Glutamatergic neuron (in vitro differentiated cells): Measurements from ENCODE around the gene SERPINC1. TPM values are rescaled to one million over a fixed set of nuclear protein-coding genes. Genes with fewer than 3 reads are reported as not detected.
"Not testable (repeated sequence)": the region's sequence is repeated elsewhere in the genome, so short reads cannot be mapped to it uniquely, and the experiment has no call there.

Experiments used
- DNase-seq: peaks from one replicate; pipeline ENCODE4 v3.0.0; 2022
- H3K27ac Mint-ChIP-seq: one replicate; pipeline ENCODE4 v1.8.0; 2020; ENCODE audit warnings: mild to moderate bottlenecking, mixed read lengths, inconsistent platforms; ENCODE audit not compliant: unreplicated experiment
- H3K27me3 Mint-ChIP-seq: one replicate; pipeline ENCODE4 v1.8.0; 2020; ENCODE audit warnings: mild to moderate bottlenecking, moderate library complexity, mixed read lengths, inconsistent platforms; ENCODE audit not compliant: unreplicated experiment
- H3K36me3 Mint-ChIP-seq: one replicate; pipeline ENCODE4 v1.8.0; 2020; ENCODE audit warnings: mild to moderate bottlenecking, mixed read lengths, inconsistent platforms; ENCODE audit not compliant: unreplicated experiment
- H3K4me1 Mint-ChIP-seq: one replicate; pipeline ENCODE4 v1.8.0; 2020; ENCODE audit warnings: mild to moderate bottlenecking, low read depth, mixed read lengths, inconsistent platforms; ENCODE audit not compliant: unreplicated experiment
- H3K4me3 Mint-ChIP-seq: one replicate; pipeline ENCODE4 v1.8.0; 2020; ENCODE audit warnings: mild to moderate bottlenecking, mixed read lengths, inconsistent platforms; ENCODE audit not compliant: unreplicated experiment
- H3K9me3 Mint-ChIP-seq: one replicate; pipeline ENCODE4 v1.8.0; 2020; ENCODE audit warnings: mild to moderate bottlenecking, moderate library complexity, mixed read lengths, inconsistent platforms; ENCODE audit not compliant: unreplicated experiment
- total RNA-seq: library from RNA; stranded (reverse); fragmentation: NEBNext Ultra II Directional; extraction: Animal tissue kit (Norgen Biotek cat#: 25700); gene quantifications from one replicate; pipeline ENCODE4 v1.2.1, GENCODE V29; 2021; ENCODE audit not compliant: unreplicated experiment
- TF ChIP-seq, protein P1 (sequence below): fragments of 200-600 bp; sonication (generic); IDR thresholded peaks from one replicate; pipeline ENCODE4 v1.5.0; 2021; ENCODE audit not compliant: partially characterized antibody, unreplicated experiment

SERPINC1 gene
- total RNA-seq, 1 donor from 2014 or later: not detected

DNA sequence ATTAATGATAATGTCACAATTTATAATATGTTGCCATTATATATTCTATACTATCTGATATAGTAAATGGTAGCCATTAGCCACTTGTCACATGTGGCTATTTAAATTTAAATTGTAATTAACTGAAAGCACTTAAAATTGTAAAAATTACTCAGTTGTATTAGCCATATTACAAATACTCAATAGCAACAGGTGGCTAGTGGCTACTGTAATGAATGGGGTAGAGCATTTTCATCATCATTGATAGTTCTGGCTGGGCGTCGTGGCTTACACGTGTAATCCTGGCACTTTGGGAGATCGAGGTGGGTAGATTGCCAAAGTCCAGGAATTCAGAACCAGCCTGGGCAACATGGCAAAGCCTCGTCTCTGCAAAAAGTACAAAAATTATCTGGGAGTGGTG, 32.4 kb downstream of the SERPINC1 start:
- Mint-ChIP-seq H3K27ac (no peak overlapping the region), H3K4me1 (no peaks in the 10 kb centered on the region), H3K27me3 (no peaks in the 10 kb centered on the region), H3K4me3 (no peak overlapping the region), H3K36me3 (no peaks in the 10 kb centered on the region), H3K9me3 (no peaks in the 10 kb centered on the region)
- no peak for DNase-seq
- TF ChIP-seq, protein P1, sequence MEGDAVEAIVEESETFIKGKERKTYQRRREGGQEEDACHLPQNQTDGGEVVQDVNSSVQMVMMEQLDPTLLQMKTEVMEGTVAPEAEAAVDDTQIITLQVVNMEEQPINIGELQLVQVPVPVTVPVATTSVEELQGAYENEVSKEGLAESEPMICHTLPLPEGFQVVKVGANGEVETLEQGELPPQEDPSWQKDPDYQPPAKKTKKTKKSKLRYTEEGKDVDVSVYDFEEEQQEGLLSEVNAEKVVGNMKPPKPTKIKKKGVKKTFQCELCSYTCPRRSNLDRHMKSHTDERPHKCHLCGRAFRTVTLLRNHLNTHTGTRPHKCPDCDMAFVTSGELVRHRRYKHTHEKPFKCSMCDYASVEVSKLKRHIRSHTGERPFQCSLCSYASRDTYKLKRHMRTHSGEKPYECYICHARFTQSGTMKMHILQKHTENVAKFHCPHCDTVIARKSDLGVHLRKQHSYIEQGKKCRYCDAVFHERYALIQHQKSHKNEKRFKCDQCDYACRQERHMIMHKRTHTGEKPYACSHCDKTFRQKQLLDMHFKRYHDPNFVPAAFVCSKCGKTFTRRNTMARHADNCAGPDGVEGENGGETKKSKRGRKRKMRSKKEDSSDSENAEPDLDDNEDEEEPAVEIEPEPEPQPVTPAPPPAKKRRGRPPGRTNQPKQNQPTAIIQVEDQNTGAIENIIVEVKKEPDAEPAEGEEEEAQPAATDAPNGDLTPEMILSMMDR: no peak

DNA sequence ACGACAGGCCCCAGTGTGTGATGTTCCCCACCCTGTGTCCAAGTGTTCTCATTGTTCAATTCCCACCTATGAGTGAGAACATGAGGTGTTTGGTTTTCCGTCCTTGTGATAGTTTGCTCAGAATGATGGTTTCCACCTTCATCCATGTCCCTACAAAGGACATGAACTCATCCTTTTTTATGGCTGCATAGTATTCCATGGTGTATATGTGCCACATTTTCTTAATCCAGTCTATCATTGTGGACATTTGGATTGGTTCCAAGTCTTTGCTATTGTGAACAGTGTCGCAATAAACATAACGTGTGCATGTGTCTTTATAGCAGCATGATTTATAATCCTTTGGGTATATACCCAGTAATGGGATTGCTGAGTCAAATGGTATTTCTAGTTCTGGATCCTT, 36.0 kb downstream of the SERPINC1 start:
- not testable (repeated sequence) for H3K4me3 Mint-ChIP-seq, H3K27me3 Mint-ChIP-seq, H3K4me1 Mint-ChIP-seq, H3K9me3 Mint-ChIP-seq, H3K36me3 Mint-ChIP-seq, DNase-seq, H3K27ac Mint-ChIP-seq

DNA sequence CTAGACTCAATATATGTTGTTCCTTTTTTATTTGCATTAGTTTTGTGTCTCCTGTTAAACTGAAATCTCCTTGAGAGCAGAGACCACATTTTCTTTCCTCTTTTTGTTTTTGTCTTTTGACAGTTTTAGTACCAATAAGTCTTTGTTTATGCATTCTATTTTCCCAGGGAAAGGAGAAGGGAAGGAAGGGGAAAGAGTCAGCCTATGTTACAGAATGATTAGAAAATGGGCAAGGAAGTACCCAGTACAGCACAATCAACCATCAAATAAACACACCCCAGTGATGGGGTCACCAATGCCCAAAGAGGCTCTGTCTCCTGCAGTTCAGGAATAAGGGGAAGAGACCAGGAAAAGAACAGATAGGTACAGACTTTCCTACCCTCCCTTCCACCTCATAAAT, 38.9 kb downstream of the SERPINC1 start:
- Mint-ChIP-seq H3K4me1 (no peaks in the 10 kb centered on the region), H3K36me3 (no peaks in the 10 kb centered on the region), H3K4me3 (no peak overlapping the region), H3K27ac (no peak overlapping the region), H3K9me3 (no peaks in the 10 kb centered on the region), H3K27me3 (no peaks in the 10 kb centered on the region)
- TF ChIP-seq, protein P1: no peak
- no peak for DNase-seq

DNA sequence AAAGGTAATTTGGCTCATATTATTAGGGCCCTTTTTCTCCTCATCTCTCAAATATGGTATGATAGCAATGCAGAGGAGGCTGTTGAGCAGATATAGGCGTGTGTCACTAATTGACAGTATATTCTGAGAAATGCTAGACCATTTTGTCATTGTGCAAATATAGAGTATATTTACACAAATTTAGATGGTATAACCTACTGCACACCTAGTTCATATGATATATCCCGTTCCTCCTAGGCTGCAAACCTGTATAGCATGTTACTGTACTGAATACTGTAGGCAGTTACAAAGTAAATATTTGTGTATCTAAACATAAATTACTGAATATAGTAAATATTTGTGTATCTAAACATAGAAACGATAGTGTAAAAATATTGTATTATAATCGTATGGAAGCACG, 40.4 kb downstream of the SERPINC1 start:
- no peak for DNase-seq
- no peaks in the 10 kb centered on the region for H3K36me3 Mint-ChIP-seq
- no peaks in the 10 kb centered on the region for H3K4me1 Mint-ChIP-seq
- TF ChIP-seq, protein P1: no peak
- no peak overlapping the region for H3K27ac Mint-ChIP-seq
- no peaks in the 10 kb centered on the region for H3K9me3 Mint-ChIP-seq
- no peak overlapping the region for H3K4me3 Mint-ChIP-seq
- no peaks in the 10 kb centered on the region for H3K27me3 Mint-ChIP-seq

DNA sequence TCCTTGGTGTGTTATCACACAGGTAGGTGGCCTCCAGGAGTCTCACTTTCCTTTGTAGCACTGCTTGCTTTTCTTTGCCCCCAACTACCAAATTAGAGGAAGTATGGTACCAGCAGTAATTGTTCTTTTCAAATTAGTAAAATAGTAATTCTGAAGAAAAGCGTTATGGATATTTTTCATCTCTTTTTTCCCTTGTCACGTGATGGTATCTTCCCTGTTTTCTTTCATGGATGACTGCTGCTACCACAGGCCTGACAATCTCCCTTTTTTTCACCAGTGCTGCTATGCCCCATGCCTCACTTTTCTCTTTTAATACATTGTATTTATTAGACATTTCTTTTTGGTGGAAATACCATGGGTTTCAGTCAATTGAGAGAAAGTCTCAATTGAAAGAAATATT, 45.6 kb downstream of the SERPINC1 start:
- peaks cover 7% of the 10 kb centered on the region for H3K27me3 Mint-ChIP-seq
- H3K4me1 Mint-ChIP-seq: peaks cover 4% of the 10 kb centered on the region
- H3K4me3 Mint-ChIP-seq: no peak overlapping the region
- peaks cover 12% of the 10 kb centered on the region for H3K9me3 Mint-ChIP-seq
- H3K36me3 Mint-ChIP-seq: no peaks in the 10 kb centered on the region
- DNase-seq: no peak
- TF ChIP-seq, protein P1: no peak
- peak overlapping the region; percentile 11 for H3K27ac Mint-ChIP-seq

DNA sequence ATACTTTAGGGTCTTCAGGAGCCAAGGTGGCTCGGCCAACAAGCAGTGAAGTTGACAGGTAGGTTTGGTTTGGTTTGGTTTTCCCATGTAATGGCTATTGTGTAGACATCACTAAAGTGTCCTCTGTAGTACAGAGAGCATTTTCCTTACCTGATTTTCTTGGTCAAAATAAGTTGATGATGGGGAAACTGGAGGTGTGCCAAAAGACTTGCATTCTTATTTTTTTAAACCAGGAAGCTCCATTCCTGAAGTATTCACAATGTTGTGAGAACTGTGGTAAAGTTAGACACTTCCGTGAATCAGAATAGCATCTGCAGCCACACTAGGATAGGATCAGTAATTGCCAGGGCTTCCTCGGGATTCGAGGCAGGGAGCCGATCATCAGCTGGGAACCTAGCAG, 46.0 kb downstream of the SERPINC1 start:
- TF ChIP-seq, protein P1: no peak
- DNase-seq: no peak
- Mint-ChIP-seq H3K27ac (no peak overlapping the region), H3K4me1 (peaks cover 8% of the 10 kb centered on the region), H3K9me3 (peaks cover 12% of the 10 kb centered on the region), H3K27me3 (peaks cover 7% of the 10 kb centered on the region), H3K36me3 (no peaks in the 10 kb centered on the region), H3K4me3 (no peak overlapping the region)
